ENCODE data around the gene ABAT.

Gene ABAT

DNA sequence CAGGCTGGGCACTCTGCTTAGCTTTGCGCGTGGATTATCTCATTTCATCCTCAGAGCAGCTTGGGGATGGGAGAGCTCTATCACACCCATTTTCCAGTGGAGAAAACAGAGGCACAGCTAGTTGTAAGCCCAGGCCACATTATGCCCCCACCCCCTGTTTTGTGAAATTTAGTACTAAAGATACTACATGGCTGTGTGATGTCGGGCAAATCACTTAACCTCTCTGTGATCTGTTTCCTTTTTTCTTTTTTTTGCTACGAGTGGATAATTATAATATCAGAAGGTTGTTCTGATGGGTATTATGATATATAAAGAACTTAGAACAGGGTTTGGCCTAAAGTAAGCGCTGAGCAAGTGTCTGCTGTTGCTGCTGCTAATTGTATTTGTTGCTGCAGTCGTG is 41.6 kb downstream of the ABAT start:
- Histone ChIP-seq H3K9ac (ENCODE audit: low read depth in 1 of 2, low read length in 2 of 2) (no peak overlapping the region), H3K36me3 (ENCODE audit: control insufficient read depth in 1 of 2, insufficient read depth in 2 of 2, low read length in 2 of 2) (peaks cover 6 to 8% of the 10 kb centered on the region in 2 donors), H3K27ac (ENCODE audit: low read depth, low read length) (no peak overlapping the region), H3K4me3 (ENCODE audit: low read depth in 1 of 2, low read length in 2 of 2) (no peak overlapping the region), H3K4me1 (ENCODE audit: control insufficient read depth in 1 of 2, insufficient read depth in 2 of 2, low read length in 2 of 2) (peaks cover 7 to 9% of the 10 kb centered on the region in 2 donors), H3K27me3 (ENCODE audit: control insufficient read depth in 1 of 2, insufficient read depth in 2 of 2, low read length in 2 of 2) (no peaks in the 10 kb centered on the region), H3K9me3 (ENCODE audit: control insufficient read depth in 1 of 2, low read length in 2 of 2) (peaks cover 0 to 5% of the 10 kb centered on the region in 2 donors)

DNA sequence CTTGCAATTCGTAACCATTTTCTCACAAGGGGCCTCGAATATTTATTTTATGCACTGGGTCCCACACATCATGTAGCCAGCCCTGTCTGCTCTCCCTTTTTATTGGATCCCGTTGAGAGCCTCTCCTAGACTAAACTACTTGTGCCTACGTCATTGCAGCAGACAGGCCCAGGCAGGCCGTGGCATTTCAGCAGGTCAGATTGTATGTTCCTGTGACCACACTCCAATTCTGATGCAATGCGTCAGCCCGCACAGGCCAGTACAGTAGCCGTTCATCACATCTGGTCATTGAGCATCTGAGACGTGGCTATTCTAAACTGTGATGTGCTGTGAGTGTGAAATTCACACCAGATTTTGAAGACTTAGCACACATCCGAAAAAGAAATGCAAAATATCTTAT is 42.2 kb downstream of the ABAT start:
- Histone ChIP-seq H3K27me3 (ENCODE audit: control insufficient read depth in 1 of 2, insufficient read depth in 2 of 2, low read length in 2 of 2) (no peaks in the 10 kb centered on the region), H3K36me3 (ENCODE audit: control insufficient read depth in 1 of 2, insufficient read depth in 2 of 2, low read length in 2 of 2) (peaks cover 6 to 8% of the 10 kb centered on the region in 2 donors), H3K4me1 (ENCODE audit: control insufficient read depth in 1 of 2, insufficient read depth in 2 of 2, low read length in 2 of 2) (peaks cover 13 to 15% of the 10 kb centered on the region in 2 donors), H3K4me3 (ENCODE audit: low read depth in 1 of 2, low read length in 2 of 2) (no peak overlapping the region), H3K9me3 (ENCODE audit: control insufficient read depth in 1 of 2, low read length in 2 of 2) (peaks cover 0 to 5% of the 10 kb centered on the region in 2 donors), H3K27ac (ENCODE audit: low read depth, low read length) (no peak overlapping the region), H3K9ac (ENCODE audit: low read depth in 1 of 2, low read length in 2 of 2) (no peak overlapping the region)

DNA sequence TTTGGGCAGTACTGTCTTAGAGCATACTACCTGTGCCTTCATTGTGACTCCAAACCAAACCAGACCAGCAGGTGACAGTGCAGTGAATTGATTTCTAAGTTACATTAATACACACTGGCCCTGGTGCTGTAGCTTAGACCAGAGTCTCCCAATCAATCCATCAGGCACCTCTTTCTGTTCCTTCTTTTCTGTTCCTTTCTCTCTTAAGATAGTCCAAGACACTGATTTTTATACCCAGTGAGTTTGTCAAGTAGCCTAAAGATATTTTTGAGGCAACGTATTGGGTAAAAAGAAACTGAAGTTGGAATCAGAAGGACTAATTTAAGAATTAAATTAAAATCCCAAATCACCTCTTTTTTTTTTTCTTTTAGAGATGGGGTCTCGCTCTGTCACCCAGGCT is 43.1 kb downstream of the ABAT start:
- H3K27ac ChIP-seq (ENCODE audit: low read depth, low read length): no peak overlapping the region
- no peaks in the 10 kb centered on the region for H3K27me3 ChIP-seq (ENCODE audit: control insufficient read depth in 1 of 2, insufficient read depth in 2 of 2, low read length in 2 of 2)
- H3K4me3 ChIP-seq (ENCODE audit: low read depth in 1 of 2, low read length in 2 of 2): no peak overlapping the region
- peaks cover 0 to 5% of the 10 kb centered on the region in 2 donors for H3K9me3 ChIP-seq (ENCODE audit: control insufficient read depth in 1 of 2, low read length in 2 of 2)
- peaks cover 6 to 8% of the 10 kb centered on the region in 2 donors for H3K36me3 ChIP-seq (ENCODE audit: control insufficient read depth in 1 of 2, insufficient read depth in 2 of 2, low read length in 2 of 2)
- no peak overlapping the region for H3K9ac ChIP-seq (ENCODE audit: low read depth in 1 of 2, low read length in 2 of 2)
- H3K4me1 ChIP-seq (ENCODE audit: control insufficient read depth in 1 of 2, insufficient read depth in 2 of 2, low read length in 2 of 2): peaks cover 15 to 16% of the 10 kb centered on the region in 2 donors

DNA sequence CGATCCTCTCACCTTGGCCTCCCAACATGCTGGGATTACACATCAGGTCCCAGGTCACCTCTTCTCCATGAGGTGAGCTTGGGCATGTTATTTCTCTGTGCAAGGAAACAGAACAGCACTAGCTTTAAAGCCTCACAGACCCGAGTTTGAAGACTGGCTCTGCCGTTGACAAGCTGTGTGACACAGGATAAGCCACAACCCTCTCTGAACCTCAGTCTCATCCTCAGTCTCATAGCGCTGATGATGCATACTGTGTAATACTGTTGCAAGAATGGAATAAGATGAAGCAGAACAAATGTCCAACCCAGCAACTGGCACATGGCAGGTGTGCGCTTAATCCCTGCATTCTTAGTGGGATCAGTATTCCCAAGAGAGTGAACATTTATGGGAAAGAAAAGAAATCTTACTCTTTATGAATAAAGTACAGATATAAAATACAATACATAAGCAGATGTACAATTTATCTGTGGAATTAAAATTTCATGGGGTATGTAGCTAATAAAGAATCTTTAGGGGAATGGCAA is 43.5 kb downstream of the ABAT start:
- Histone ChIP-seq H3K27me3 (ENCODE audit: control insufficient read depth in 1 of 2, insufficient read depth in 2 of 2, low read length in 2 of 2) (no peaks in the 10 kb centered on the region), H3K9me3 (ENCODE audit: control insufficient read depth in 1 of 2, low read length in 2 of 2) (peaks cover 0 to 5% of the 10 kb centered on the region in 2 donors), H3K4me1 (ENCODE audit: control insufficient read depth in 1 of 2, insufficient read depth in 2 of 2, low read length in 2 of 2) (peaks cover 15 to 16% of the 10 kb centered on the region in 2 donors), H3K36me3 (ENCODE audit: control insufficient read depth in 1 of 2, insufficient read depth in 2 of 2, low read length in 2 of 2) (peaks cover 6 to 8% of the 10 kb centered on the region in 2 donors), H3K9ac (ENCODE audit: low read depth in 1 of 2, low read length in 2 of 2) (no peak overlapping the region), H3K4me3 (ENCODE audit: low read depth in 1 of 2, low read length in 2 of 2) (no peak overlapping the region), H3K27ac (ENCODE audit: low read depth, low read length) (no peak overlapping the region)

DNA sequence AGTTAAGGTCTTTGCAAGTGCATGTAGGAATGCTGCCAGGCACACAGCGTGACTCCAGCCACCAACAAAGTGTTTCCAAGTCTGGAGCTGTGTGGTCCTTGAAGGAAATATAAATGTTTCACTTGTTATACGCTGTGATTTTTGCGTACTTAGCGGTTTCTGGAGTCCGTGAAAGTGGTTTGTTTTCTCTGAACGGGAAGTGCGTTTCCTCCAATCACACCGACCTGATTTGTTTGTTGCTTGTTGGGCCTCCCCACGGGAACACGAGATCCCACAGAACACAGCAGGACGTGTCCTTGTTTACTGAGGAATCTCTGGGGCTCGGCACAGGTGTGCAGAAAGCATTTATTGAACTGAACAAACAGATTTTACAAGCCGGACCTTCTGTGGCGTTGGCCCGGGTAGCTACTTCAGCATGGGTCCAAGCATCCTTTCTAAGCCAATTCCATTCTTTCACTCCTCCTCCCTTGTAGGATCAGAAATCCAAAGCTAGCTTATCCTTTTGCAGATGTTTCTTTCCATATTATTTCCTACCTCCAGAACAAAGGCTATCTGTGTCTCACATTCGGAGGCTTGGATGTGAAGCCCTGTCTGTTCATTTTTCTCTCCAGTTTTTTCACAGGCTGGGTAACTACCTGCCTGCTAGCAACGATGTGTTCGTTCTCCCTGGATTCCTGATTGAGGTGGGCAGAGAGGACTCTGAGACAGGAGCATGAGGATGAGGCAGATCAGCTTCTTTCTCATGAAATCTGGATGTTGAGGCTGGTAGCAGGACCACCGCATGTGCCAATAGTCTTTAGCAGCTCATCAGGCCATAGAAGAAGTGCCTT is 44.6 kb downstream of the ABAT start:
- H3K27me3 ChIP-seq (ENCODE audit: control insufficient read depth in 1 of 2, insufficient read depth in 2 of 2, low read length in 2 of 2): no peaks in the 10 kb centered on the region
- peaks cover 15 to 16% of the 10 kb centered on the region in 2 donors for H3K4me1 ChIP-seq (ENCODE audit: control insufficient read depth in 1 of 2, insufficient read depth in 2 of 2, low read length in 2 of 2)
- H3K9me3 ChIP-seq (ENCODE audit: control insufficient read depth in 1 of 2, low read length in 2 of 2): peaks cover 0 to 5% of the 10 kb centered on the region in 2 donors
- no peak overlapping the region for H3K27ac ChIP-seq (ENCODE audit: low read depth, low read length)
- H3K36me3 ChIP-seq (ENCODE audit: control insufficient read depth in 1 of 2, insufficient read depth in 2 of 2, low read length in 2 of 2): peaks cover 6 to 7% of the 10 kb centered on the region in 2 donors
- no peak overlapping the region for H3K4me3 ChIP-seq (ENCODE audit: low read depth in 1 of 2, low read length in 2 of 2)
- no peak overlapping the region for H3K9ac ChIP-seq (ENCODE audit: low read depth in 1 of 2, low read length in 2 of 2)

DNA sequence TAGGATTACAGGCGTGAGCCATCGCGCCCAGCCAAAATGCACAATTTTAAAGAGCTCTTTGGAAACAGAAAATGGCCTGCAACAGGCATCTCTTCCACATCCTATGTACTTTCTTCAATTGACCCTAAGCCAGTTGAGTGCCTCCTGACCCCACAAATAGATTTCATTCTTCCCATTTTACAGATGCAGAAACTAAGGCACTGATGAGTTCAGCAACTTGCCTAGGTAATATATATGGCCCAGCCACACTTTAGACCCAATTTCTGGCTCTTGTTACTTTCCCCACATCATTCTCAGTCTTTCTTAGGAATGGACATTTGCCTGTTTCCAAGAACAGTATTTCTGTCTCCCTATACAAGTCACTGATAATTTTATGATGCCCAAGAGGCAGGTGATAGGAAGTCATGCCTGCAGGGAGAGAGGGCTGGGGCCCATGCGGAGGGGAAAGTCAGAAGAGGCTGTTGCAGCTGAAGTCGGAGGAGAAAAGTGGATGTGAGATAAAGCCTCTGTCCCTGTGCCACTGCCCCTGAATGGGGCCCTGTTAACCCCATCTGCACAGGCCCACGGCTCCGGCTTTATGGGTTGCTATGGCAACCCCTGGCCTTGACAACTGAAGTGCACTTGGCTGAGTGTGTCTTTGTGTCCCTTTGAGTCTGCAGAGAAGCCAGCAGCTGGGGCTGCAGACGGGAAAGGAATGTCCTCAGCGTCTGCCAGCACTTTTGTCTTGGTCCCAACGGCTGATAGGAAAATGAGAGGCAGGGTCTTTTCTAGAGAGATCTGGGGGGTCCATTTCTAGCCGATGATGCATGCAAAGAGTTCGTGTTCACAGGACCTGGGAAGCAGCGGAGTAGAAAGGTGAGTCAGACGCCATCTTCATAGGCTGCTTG is 45.9 kb downstream of the ABAT start:
- Histone ChIP-seq H3K9ac (ENCODE audit: low read depth in 1 of 2, low read length in 2 of 2) (no peak overlapping the region), H3K27ac (ENCODE audit: low read depth, low read length) (no peak overlapping the region)

DNA sequence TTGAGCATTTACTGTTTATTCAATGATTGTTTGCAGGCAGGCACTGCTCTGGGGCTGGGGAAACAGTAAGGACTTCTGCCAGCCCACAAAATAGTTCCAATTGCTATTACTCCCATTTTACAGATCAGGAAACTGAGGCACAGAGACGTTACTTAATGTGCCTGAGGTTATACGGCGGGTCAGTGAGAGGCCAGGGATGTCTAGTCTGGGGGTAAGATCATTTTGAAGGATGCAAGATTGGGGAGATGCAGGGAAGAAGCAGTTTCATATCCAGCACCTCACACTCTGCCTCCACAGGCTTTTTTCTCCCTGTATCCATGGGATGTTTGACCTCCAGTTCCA is 46.5 kb downstream of the ABAT start:
- H3K4me1 ChIP-seq (ENCODE audit: control insufficient read depth in 1 of 2, insufficient read depth in 2 of 2, low read length in 2 of 2): peaks cover 15 to 16% of the 10 kb centered on the region in 2 donors
- peaks cover 2 to 6% of the 10 kb centered on the region in 2 donors for H3K36me3 ChIP-seq (ENCODE audit: control insufficient read depth in 1 of 2, insufficient read depth in 2 of 2, low read length in 2 of 2)
- H3K27me3 ChIP-seq (ENCODE audit: control insufficient read depth in 1 of 2, insufficient read depth in 2 of 2, low read length in 2 of 2): no peaks in the 10 kb centered on the region
- no peak overlapping the region for H3K4me3 ChIP-seq (ENCODE audit: low read depth in 1 of 2, low read length in 2 of 2)
- no peak overlapping the region for H3K9ac ChIP-seq (ENCODE audit: low read depth in 1 of 2, low read length in 2 of 2)
- H3K9me3 ChIP-seq (ENCODE audit: control insufficient read depth in 1 of 2, low read length in 2 of 2): peaks cover 0 to 5% of the 10 kb centered on the region in 2 donors
- no peak overlapping the region for H3K27ac ChIP-seq (ENCODE audit: low read depth, low read length)

More for the DNA sequence above, 45.9 kb downstream of the ABAT start:
- Histone ChIP-seq H3K36me3 (ENCODE audit: control insufficient read depth in 1 of 2, insufficient read depth in 2 of 2, low read length in 2 of 2) (peaks cover 2 to 6% of the 10 kb centered on the region in 2 donors), H3K9me3 (ENCODE audit: control insufficient read depth in 1 of 2, low read length in 2 of 2) (peaks cover 0 to 5% of the 10 kb centered on the region in 2 donors), H3K27me3 (ENCODE audit: control insufficient read depth in 1 of 2, insufficient read depth in 2 of 2, low read length in 2 of 2) (no peaks in the 10 kb centered on the region), H3K4me1 (ENCODE audit: control insufficient read depth in 1 of 2, insufficient read depth in 2 of 2, low read length in 2 of 2) (peaks cover 15 to 16% of the 10 kb centered on the region in 2 donors), H3K4me3 (ENCODE audit: low read depth in 1 of 2, low read length in 2 of 2) (no peak overlapping the region)

DNA sequence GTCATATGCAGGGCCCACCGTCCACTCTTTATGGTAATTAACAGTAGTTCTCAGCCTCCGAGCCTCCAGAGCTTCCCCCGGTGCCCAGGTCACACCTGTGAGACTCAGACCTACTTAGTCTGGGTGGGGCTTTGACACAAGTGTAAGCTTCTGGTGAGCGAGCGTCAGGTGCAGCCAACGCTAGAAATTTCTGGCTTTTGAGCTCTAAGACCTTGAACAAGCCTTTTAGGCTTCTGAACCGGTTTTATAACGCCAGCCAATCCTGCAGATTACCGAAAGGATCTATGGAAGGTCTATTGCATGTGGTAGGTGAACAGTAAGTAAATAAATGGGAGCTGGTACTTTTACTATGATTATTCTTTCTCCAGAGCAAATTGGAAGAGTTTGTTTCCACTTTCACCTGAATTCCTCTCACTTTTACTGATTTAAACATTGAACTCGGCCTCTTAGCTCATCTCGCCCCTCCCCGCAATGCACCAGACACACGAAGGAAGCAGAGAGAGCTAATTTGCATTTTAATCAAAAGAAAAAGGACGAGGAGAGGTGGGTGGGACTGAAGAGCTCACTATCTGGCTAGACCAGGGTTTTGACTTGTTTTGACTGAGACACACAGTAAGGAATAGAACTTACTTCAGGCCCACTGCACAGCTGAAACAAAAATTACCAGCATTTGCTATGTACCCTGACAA is 47.1 kb downstream of the ABAT start:
- Histone ChIP-seq H3K4me1 (ENCODE audit: control insufficient read depth in 1 of 2, insufficient read depth in 2 of 2, low read length in 2 of 2) (peaks cover 15 to 16% of the 10 kb centered on the region in 2 donors), H3K27ac (ENCODE audit: low read depth, low read length) (no peak overlapping the region), H3K36me3 (ENCODE audit: control insufficient read depth in 1 of 2, insufficient read depth in 2 of 2, low read length in 2 of 2) (peaks cover 2 to 5% of the 10 kb centered on the region in 2 donors)

DNA sequence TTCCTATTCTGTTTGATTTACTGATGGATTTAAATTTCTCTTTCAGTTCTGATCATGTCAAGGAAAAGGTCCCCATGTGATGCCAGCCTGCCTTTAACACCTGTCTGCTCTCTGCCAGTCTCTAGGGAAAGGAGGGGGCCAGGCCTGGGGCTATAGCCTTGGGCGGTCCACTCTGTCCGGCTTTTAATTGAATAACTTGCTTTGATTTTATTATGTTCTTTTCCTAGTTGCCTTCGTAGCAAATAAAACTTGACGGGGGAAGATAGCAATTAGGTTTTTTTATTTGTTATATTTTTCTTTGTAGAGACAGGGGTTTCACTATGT is 47.6 kb downstream of the ABAT start:
- Histone ChIP-seq H3K27me3 (ENCODE audit: control insufficient read depth in 1 of 2, insufficient read depth in 2 of 2, low read length in 2 of 2) (no peaks in the 10 kb centered on the region), H3K36me3 (ENCODE audit: control insufficient read depth in 1 of 2, insufficient read depth in 2 of 2, low read length in 2 of 2) (peaks cover 2 to 3% of the 10 kb centered on the region in 2 donors), H3K9ac (ENCODE audit: low read depth in 1 of 2, low read length in 2 of 2) (no peak overlapping the region), H3K9me3 (ENCODE audit: control insufficient read depth in 1 of 2, low read length in 2 of 2) (peaks cover 0 to 5% of the 10 kb centered on the region in 2 donors), H3K4me1 (ENCODE audit: control insufficient read depth in 1 of 2, insufficient read depth in 2 of 2, low read length in 2 of 2) (peaks cover 15 to 16% of the 10 kb centered on the region in 2 donors), H3K27ac (ENCODE audit: low read depth, low read length) (no peak overlapping the region), H3K4me3 (ENCODE audit: low read depth in 1 of 2, low read length in 2 of 2) (no peak overlapping the region)

More for the DNA sequence above, 47.1 kb downstream of the ABAT start:
- Histone ChIP-seq H3K4me3 (ENCODE audit: low read depth in 1 of 2, low read length in 2 of 2) (peak overlapping the region in 1 of 2 donors; percentile 17), H3K27me3 (ENCODE audit: control insufficient read depth in 1 of 2, insufficient read depth in 2 of 2, low read length in 2 of 2) (no peaks in the 10 kb centered on the region), H3K9me3 (ENCODE audit: control insufficient read depth in 1 of 2, low read length in 2 of 2) (peaks cover 0 to 5% of the 10 kb centered on the region in 2 donors), H3K9ac (ENCODE audit: low read depth in 1 of 2, low read length in 2 of 2) (no peak overlapping the region)

All from duodenal mucosa (tissue), 2 donors.